Activated CD4-positive, alpha-beta T cell treated with anti-CD3 and anti-CD28 coated beads, Interleukin-2, amount 50 U/mL, for 1 hour (primary cell): ENCODE measurements around the gene CHMP4A.
A peak's percentile ranks its signal among the peaks of the same experiment; 100 is the strongest.

Experiments
- DNase-seq: peaks from one replicate; pipeline ENCODE4 v3.0.0-alpha.2; 2020

Gene CHMP4A

DNA sequence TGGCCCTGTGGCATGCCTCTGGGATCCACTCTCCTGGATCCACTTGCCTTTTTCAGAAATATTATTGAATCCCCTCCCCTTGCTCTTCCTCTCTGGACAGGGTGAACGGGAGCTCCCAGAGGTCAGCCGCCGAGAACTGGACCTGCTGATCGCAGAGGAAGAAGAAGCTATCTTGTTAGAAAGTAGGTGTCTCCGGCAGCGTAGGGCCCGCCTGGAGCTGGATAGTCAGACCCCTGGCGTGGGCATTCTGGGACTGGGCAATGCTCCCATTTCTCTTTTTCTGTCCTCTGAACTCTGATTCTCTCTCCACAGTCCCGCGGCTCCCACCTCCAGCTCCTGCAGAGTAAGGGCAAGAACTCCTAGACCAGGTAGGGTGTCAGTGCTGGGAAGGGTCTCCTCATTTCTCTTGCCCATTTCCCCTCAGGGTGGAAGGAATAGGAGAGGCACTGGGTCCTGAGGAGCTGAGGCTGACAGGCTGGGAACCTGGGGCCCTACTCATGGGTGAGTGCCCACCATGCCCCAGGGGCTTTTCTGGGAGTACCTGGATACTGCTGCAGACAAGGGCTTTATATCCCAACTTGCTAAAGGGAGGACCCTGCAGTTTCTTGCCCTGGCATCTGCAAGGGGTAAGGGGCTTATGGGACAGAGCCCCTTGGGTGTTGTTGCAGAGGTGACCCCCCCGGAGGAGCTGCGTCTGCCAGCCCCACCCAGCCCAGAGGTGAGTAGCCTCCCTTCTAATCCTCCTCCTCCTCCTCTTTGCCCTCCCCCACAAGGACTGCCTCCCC, 36.1 kb downstream of the CHMP4A start:
- DNase-seq = no peak

DNA sequence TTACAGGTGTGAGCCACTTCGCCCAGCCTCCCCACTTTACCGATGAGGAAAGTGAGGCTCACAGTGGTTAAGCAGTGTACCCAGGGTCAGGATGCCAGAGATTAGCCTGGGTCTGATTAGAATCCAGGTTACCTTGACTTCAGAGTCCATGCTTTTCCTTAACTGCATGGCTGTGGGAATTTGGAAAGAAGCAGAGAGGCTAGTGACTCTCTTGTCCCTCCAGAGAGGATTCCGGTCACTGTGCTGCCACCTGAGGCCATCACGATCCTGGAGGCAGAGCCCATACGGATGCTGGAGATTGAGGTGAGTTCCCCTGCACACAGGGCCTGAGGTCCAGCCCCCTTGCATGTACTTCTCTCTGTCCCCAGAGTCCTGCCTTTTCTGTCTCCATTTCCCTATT, 36.7 kb downstream of the CHMP4A start:
- no peak for DNase-seq

DNA sequence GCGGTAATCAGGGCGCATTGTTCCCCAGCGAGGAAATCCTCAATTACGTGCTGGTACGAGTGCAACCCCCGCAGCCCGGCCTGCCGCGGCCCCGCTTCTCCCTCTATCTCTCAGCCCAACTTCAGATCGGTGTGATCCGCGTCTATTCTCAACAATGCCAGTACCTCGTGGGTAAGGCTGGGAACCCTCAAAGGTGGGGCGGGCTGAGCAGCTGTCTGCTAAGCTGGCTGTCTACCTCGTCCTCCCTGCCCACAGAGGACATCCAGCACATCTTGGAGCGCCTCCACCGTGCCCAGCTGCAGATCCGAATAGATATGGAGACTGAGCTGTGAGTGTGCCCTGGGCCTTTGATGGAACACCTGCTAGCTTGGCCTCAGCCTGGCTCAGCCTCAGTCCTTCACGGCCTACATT, 40.4 kb downstream of the CHMP4A start:
- DNase-seq = no peak

DNA sequence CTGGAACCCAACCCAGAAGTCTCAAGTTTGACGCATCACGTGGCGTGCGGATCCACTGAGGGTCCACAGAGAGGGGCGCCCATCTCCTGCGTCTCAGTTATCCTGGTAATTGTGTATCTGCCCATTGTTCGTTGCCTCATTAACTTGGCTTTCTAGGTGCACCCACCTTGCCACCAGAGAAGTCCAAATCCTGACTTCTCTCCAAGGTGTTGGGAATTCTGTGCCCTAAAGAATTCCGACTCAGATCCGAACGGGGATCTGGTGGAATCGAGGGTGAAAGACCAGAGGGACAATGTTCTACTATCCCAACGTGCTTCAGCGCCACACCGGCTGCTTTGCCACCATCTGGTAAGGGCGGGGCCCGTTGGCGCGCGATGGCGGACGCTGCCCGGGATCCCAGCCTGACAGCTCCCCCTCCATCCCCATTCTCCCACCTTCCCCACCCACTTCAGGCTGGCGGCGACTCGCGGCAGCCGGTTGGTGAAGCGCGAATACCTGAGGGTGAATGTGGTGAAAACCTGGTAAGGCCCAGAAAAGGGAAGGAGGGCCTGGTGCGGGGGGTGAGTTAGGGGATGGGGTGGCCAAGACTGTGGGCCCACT, 40.9 kb downstream of the CHMP4A start:
- no peak for DNase-seq

DNA sequence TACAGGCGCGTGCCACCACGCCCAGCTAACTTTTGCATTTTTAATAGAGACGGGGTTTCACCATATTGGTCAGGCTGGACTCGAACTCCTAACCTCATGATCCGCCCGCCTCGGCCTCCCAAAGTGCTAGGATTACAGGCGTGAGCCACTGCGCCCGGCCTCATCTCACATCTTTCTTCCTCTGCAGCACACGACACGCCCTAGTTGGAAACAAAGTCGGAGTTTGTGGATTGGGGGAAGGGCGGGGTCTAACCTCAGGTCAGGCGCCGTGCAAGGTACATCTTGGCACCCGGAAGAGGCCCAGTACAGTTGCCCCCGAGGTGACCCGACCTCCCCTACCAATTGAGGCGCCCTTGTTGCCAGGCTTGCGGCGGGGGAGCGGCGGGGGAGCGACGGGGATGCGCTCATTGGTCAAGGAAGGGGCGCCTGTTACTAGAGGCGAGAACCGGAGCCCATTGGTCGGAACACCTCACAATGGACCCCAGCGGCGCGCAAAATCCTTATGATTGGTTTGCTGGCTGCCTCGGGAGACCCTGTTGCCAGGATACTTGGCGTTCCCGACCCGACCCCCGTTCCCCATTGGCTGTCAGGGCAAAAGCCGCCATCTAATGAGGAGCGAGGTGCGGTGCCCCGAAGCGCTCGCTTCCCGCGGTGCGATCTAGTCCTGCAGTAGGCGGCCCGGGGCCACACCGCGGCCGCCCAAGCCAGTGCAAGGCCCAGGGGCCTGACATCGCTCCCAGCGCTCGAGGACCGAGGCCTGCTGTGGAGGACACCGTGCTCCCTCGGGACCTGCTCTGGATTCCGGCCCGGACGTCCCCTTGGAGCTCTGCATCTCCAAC, 41.6 kb downstream of the CHMP4A start, which contains the start of gene REC8:
REC8 (plus strand) TSS at position 659 of the 839 bp plus-strand sequence. CDS start 473 bp downstream, outside the sequence.
- peak; percentile 67 for DNase-seq

DNA sequence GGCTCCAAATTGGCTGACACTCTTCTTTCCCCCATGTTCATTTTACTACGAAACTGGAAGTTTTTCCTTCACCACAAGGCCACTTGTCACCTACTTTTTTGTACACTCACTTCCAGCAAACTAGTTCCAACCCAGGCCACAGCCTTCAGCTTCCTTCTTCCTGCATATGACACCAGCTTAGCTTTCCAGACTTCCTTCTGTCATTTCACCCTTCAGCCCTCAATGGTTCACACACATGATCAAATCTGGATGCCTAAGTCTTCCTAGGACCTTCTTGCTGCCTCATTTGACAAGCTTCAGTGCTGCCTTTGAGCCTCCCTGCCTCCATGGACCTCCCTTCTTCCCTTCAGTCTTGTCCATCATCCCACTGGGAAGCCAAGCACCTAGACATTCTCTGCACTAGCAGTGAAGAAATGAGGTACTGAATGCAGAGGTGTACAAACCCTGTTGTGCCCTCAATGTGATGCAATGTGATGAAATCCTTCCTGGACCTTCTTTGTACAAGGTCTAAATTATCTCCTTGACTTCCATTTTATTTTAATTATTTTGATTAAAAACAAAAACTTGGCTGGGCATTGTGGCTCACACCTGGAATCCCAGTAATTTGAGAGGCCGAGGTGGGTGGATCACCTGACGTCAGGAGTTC, 45.7 kb downstream of the CHMP4A start:
- no peak for DNase-seq

- no peak for DNase-seq
Measured at GRCh38 chr14:24165785-24166184, 47.5 kb downstream of the CHMP4A start.

GRCh38 chr14:24164518-24164991, 48.7 kb downstream of the CHMP4A start:
- no peak for DNase-seq

GRCh38 chr14:24162093-24162492, 51.2 kb downstream of the CHMP4A start:
- DNase-seq = no peak

DNA sequence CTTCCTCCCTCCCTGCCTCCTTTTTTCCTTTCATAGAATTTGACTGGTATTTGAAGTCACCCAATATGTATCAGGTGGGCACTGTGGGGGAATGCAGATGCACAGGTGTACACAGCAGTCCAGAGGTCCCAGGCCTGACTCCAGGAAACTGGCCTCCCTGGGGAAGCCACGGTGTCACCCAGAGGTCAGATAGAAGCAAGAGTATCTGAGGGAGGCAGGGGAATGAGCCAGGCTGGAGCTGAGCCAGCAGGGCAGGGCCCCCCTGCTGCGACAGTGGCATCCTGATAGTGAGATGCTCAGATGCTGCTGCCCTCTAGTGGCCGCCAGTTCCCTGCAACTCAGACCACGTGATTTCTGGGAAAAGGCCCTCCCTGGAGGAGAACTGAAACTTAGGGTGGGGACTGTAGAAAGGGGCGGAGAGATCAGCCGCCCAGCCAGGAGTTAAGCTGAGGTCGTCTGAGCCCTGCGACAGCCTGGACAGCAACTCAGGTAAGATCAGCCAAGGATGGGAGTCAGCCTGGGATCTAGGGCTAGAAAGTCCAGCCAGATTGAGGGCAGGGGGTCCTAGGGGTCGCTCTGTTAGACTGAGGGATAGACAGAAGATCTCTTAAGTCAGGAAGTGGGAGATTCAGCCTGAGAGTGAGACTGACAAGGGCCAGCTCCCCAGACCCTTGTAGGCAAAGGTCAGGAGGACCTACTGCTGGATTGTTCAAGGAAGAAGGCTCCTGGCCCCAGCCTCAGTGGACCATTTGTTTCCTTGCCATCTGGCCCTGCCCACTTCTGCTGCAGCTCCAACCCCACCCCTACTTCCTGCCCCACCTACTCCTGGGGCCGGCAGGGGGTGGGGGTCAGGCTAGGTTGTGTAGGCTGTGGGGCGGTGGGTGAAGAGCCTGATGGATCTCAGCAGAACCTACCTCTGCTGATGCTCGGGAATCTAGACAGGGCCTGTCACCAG, 52.2 kb downstream of the CHMP4A start, which contains the start of gene IRF9:
IRF9 (plus strand) TSS at position 416 of the 955 bp plus-strand sequence. CDS start 880 bp downstream, outside the sequence.
- DNase-seq = peak; percentile 98

- DNase-seq = no peak
Measured at GRCh38 chr14:24160499-24160849, 52.8 kb downstream of the CHMP4A start.

- DNase-seq = no peak
Measured at GRCh38 chr14:24159777-24160498, 53.4 kb downstream of the CHMP4A start.
